Measurements from ENCODE around the gene TBL1XR1.
"Not testable (repeated sequence)": the region's sequence is repeated elsewhere in the genome, so short reads cannot be mapped to it uniquely, and the experiment has no call there.

TBL1XR1 gene

DNA sequence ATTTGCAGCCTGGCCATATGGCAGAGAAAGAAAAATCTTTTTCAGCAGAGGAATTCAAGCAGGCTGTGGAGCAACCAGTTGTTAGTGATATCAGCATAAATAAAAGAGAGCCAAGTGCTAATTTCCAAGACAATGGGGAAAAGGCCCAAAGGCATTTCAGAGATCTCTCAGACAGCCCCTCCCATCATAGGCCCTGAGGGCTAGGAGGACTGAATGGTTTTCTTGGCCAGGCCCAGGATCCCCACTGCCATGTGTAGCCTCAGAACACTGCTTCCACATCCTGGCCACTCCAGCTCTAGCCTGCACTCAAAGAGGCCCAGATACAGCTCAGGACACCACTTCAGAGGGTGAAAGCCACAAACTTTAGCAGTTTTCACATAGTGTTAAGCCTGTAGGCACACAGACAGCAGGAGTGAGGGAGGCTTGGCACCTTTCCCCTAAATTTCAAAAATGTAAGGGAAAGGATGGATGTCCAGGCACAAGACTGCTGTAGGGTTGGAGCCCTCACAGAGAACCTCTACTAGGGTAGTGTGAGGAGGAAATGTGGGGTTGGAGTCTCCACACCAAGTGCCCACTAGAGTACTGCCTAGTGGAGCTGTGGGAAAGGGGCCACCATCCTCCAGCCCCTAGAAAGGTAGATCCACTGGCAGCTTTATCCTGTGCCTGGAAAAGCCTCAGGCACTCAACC, 191.4 kb downstream of the TBL1XR1 start:
- Histone ChIP-seq H3K56ac (ENCODE audit: low read length) (no peak overlapping the region), H3K36me3 (ENCODE audit: control insufficient read depth, insufficient read depth, low read length) (no peaks in the 10 kb centered on the region), H3K4me3 (ENCODE audit: low read length) (no peak overlapping the region), H3K9ac (ENCODE audit: low read length) (no peak overlapping the region), H4K5ac (ENCODE audit: low read length) (no peak overlapping the region), H3K4me1 (ENCODE audit: control insufficient read depth, low read depth, low read length) (no peaks in the 10 kb centered on the region), H3K27me3 (ENCODE audit: insufficient read depth, low read length, poor library complexity) (no peaks in the 10 kb centered on the region), H3K79me1 (ENCODE audit: low read length) (no peaks in the 10 kb centered on the region), H2BK120ac (ENCODE audit: low read depth, low read length) (no peak overlapping the region), H3K4ac (ENCODE audit: low read depth, low read length) (no peak overlapping the region), H3K27ac (ENCODE audit: low read depth, low read length) (no peak overlapping the region), H2AK5ac (ENCODE audit: low read length) (no peak overlapping the region), H3K18ac (ENCODE audit: low read length) (no peak overlapping the region), H3K23ac (ENCODE audit: low read length) (no peak overlapping the region), H2BK15ac (replicated peaks; ENCODE audit: low read depth) (no peak overlapping the region), H2BK5ac (ENCODE audit: low read length) (no peak overlapping the region), H3K79me2 (ENCODE audit: control insufficient read depth, insufficient read depth, low read length) (no peaks in the 10 kb centered on the region), H3K4me2 (ENCODE audit: low read length) (no peak overlapping the region), H4K8ac (ENCODE audit: low read depth, low read length) (no peak overlapping the region)
- DNase-seq = peak; percentile 59

GRCh38 chr3:177000159-177000558, 197.1 kb downstream of the TBL1XR1 start:
- not testable (repeated sequence) for H3K36me3 ChIP-seq (ENCODE audit: control insufficient read depth, insufficient read depth, low read length); H2BK120ac ChIP-seq (ENCODE audit: low read depth, low read length); H3K27me3 ChIP-seq (ENCODE audit: insufficient read depth, low read length, poor library complexity); H4K8ac ChIP-seq (ENCODE audit: low read depth, low read length); DNase-seq; H3K4me3 ChIP-seq (ENCODE audit: low read length); H2BK5ac ChIP-seq (ENCODE audit: low read length); H3K4me1 ChIP-seq (ENCODE audit: control insufficient read depth, low read depth, low read length); H3K79me1 ChIP-seq (ENCODE audit: low read length); H3K4ac ChIP-seq (ENCODE audit: low read depth, low read length); H3K27ac ChIP-seq (ENCODE audit: low read depth, low read length); H3K56ac ChIP-seq (ENCODE audit: low read length); H2AK5ac ChIP-seq (ENCODE audit: low read length); H4K5ac ChIP-seq (ENCODE audit: low read length); H3K23ac ChIP-seq (ENCODE audit: low read length); H3K9ac ChIP-seq (ENCODE audit: low read length); H2BK15ac ChIP-seq (replicated peaks; ENCODE audit: low read depth); H3K4me2 ChIP-seq (ENCODE audit: low read length); H3K79me2 ChIP-seq (ENCODE audit: control insufficient read depth, insufficient read depth, low read length); H3K18ac ChIP-seq (ENCODE audit: low read length)
- no CpG with 5 or more reads among the region's 2 CpGs for WGBS (ENCODE audit: extremely low coverage, insufficient coverage, low lambda C conversion rate)

DNA sequence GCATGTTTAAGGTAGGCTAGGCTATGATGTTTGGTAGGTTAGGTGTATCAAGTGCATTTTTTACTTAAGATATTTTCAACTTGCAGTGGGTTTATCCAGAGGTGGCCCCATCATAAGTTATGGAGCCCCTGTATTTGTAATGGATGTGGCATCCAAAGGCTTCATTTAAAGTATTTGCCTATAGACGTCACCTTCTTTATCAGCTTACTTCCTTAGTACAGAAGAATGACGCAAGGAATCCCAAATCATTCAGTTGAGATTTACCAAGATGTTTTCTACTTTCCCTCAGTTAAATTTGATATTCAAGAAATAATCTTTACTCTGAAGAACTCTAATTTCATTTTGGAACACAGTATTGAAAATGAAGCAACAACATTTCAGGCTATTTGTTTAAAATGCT, 201.3 kb downstream of the TBL1XR1 start:
- Histone ChIP-seq H3K18ac (ENCODE audit: low read length) (no peak overlapping the region), H3K23ac (ENCODE audit: low read length) (no peak overlapping the region), H3K79me2 (ENCODE audit: control insufficient read depth, insufficient read depth, low read length) (no peaks in the 10 kb centered on the region), H3K56ac (ENCODE audit: low read length) (no peak overlapping the region), H2AK5ac (ENCODE audit: low read length) (no peak overlapping the region), H3K4me3 (ENCODE audit: low read length) (no peak overlapping the region), H3K9ac (ENCODE audit: low read length) (no peak overlapping the region), H3K4me2 (ENCODE audit: low read length) (no peak overlapping the region), H4K5ac (ENCODE audit: low read length) (no peak overlapping the region), H4K8ac (ENCODE audit: low read depth, low read length) (no peak overlapping the region), H3K27ac (ENCODE audit: low read depth, low read length) (no peak overlapping the region), H2BK120ac (ENCODE audit: low read depth, low read length) (no peak overlapping the region), H2BK15ac (replicated peaks; ENCODE audit: low read depth) (no peak overlapping the region), H3K4me1 (ENCODE audit: control insufficient read depth, low read depth, low read length) (no peaks in the 10 kb centered on the region), H3K27me3 (ENCODE audit: insufficient read depth, low read length, poor library complexity) (no peaks in the 10 kb centered on the region), H3K79me1 (ENCODE audit: low read length) (no peaks in the 10 kb centered on the region), H3K4ac (ENCODE audit: low read depth, low read length) (no peak overlapping the region), H3K36me3 (ENCODE audit: control insufficient read depth, insufficient read depth, low read length) (no peaks in the 10 kb centered on the region), H2BK5ac (ENCODE audit: low read length) (no peak overlapping the region)
- no CpG with 5 or more reads among the region's 2 CpGs for WGBS (ENCODE audit: extremely low coverage, insufficient coverage, low lambda C conversion rate)
- no peak for DNase-seq

DNA sequence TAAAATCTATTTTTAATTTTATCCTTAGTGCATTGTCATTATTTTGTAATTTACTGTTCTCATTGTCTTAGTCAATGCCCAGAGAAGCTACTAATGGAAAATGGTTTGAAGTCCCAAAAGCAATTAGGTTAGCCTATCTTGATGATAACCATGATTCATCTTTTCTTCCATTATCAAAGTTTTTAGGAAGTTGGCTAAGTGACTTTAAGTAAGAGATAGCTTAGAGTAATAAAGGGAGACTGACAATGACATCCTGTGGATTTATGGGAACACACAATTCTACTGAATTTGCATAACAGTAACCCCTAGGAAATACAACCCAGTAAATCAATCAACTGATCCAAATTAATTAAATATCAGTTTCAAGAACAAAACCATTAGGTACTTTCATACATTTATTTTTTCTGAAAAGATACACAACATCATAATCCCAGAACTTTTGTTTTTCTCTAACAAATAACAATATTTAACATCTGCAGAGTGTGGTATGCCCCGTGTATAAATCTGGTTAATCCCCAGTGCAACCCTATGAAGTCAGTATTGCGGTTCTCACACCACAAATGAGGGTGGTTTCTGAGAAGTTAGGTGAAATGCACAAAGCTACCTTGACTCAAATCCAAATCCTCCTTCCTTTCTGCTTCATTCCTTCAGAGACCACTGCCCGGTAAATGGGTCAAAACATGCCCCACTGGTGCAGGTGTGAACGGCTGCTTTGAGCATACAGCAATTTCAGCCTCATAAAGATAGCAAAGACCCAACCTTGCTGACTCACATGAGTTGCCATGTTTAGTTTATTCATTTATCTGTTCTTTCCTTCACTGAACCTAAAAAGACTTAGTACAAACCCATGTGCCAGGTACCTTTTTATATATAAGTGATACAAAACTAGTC, 202.1 kb downstream of the TBL1XR1 start:
- no peaks in the 10 kb centered on the region for H3K79me2 ChIP-seq (ENCODE audit: control insufficient read depth, insufficient read depth, low read length)
- no peak overlapping the region for H3K9ac ChIP-seq (ENCODE audit: low read length)
- H2BK5ac ChIP-seq (ENCODE audit: low read length) = peak overlapping the region; percentile 58
- no peak overlapping the region for H4K8ac ChIP-seq (ENCODE audit: low read depth, low read length)
- H3K4me1 ChIP-seq (ENCODE audit: control insufficient read depth, low read depth, low read length) = no peaks in the 10 kb centered on the region
- H3K4ac ChIP-seq (ENCODE audit: low read depth, low read length) = no peak overlapping the region
- H2BK120ac ChIP-seq (ENCODE audit: low read depth, low read length) = no peak overlapping the region
- H2AK5ac ChIP-seq (ENCODE audit: low read length) = no peak overlapping the region
- H3K23ac ChIP-seq (ENCODE audit: low read length) = no peak overlapping the region
- H3K4me3 ChIP-seq (ENCODE audit: low read length) = no peak overlapping the region
- no peak for DNase-seq
- no peak overlapping the region for H3K18ac ChIP-seq (ENCODE audit: low read length)
- H3K56ac ChIP-seq (ENCODE audit: low read length) = no peak overlapping the region
- no peaks in the 10 kb centered on the region for H3K79me1 ChIP-seq (ENCODE audit: low read length)
- H2BK15ac ChIP-seq (replicated peaks; ENCODE audit: low read depth) = no peak overlapping the region
- WGBS (ENCODE audit: extremely low coverage, insufficient coverage, low lambda C conversion rate) = no CpG with 5 or more reads among the region's 4 CpGs
- no peak overlapping the region for H3K4me2 ChIP-seq (ENCODE audit: low read length)
- H4K5ac ChIP-seq (ENCODE audit: low read length) = no peak overlapping the region
- H3K27ac ChIP-seq (ENCODE audit: low read depth, low read length) = no peak overlapping the region
- no peaks in the 10 kb centered on the region for H3K36me3 ChIP-seq (ENCODE audit: control insufficient read depth, insufficient read depth, low read length)
- no peaks in the 10 kb centered on the region for H3K27me3 ChIP-seq (ENCODE audit: insufficient read depth, low read length, poor library complexity)

DNA sequence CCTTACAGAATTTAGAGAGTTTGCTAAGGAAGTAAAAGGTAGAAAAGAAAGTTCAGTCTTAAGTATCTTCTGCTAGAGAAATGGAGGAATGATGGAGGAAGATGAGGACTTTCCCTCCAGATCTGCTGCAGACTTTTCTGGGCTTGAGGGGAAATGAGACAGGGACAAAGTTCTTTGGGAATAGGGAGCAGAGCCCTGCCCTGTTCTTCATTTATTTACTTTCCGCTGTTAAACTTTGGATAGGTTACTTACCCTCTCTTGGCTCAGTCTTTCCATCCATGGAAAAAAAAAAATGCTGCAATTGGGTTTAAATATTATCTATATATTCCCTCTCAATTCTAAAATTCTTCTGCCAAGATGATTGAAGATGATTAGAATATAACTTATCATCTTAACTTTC, 202.9 kb downstream of the TBL1XR1 start:
- Histone ChIP-seq H3K79me1 (ENCODE audit: low read length) (no peaks in the 10 kb centered on the region), H3K9ac (ENCODE audit: low read length) (no peak overlapping the region), H3K4ac (ENCODE audit: low read depth, low read length) (no peak overlapping the region), H3K18ac (ENCODE audit: low read length) (no peak overlapping the region), H3K79me2 (ENCODE audit: control insufficient read depth, insufficient read depth, low read length) (no peaks in the 10 kb centered on the region), H2AK5ac (ENCODE audit: low read length) (no peak overlapping the region), H3K4me2 (ENCODE audit: low read length) (no peak overlapping the region), H4K5ac (ENCODE audit: low read length) (no peak overlapping the region), H2BK15ac (replicated peaks; ENCODE audit: low read depth) (no peak overlapping the region), H3K23ac (ENCODE audit: low read length) (no peak overlapping the region), H2BK120ac (ENCODE audit: low read depth, low read length) (no peak overlapping the region), H3K56ac (ENCODE audit: low read length) (no peak overlapping the region), H3K27me3 (ENCODE audit: insufficient read depth, low read length, poor library complexity) (no peaks in the 10 kb centered on the region), H4K8ac (ENCODE audit: low read depth, low read length) (no peak overlapping the region), H3K36me3 (ENCODE audit: control insufficient read depth, insufficient read depth, low read length) (no peaks in the 10 kb centered on the region), H3K4me1 (ENCODE audit: control insufficient read depth, low read depth, low read length) (no peaks in the 10 kb centered on the region), H3K4me3 (ENCODE audit: low read length) (no peak overlapping the region), H2BK5ac (ENCODE audit: low read length) (no peak overlapping the region), H3K27ac (ENCODE audit: low read depth, low read length) (no peak overlapping the region)
- no peak for DNase-seq
- no CpG with 5 or more reads among the region's 1 CpG for WGBS (ENCODE audit: extremely low coverage, insufficient coverage, low lambda C conversion rate)

Data from mesendoderm (in vitro differentiated cells).